ENCODE results near the gene SPHK1. TPM values are rescaled to one million over a fixed set of nuclear protein-coding genes. Genes with fewer than 3 reads are reported as not detected.

Gene SPHK1
- total RNA-seq, 4 donors from 2014 or later = 7.9 to 33.2 (median 12.0) TPM

GRCh38 chr17:76391200-76391715 lies 6.8 kb downstream of the SPHK1 start:
- no peaks in the 10 kb centered on the region for H3K36me3 ChIP-seq
- TF ChIP-seq POLR2A (IDR thresholded peaks at IDR 0.05) = no peak
- TF ChIP-seq CTCF (IDR thresholded peaks at IDR 0.05) = no peak
- H3K27me3 ChIP-seq = no peaks in the 10 kb centered on the region
- no peak for DNase-seq
- no peak overlapping the region for H3K4me3 ChIP-seq
- H3K4me1 ChIP-seq = peaks cover 0 to 3% of the 10 kb centered on the region in 2 donors
- no peaks in the 10 kb centered on the region for H3K9me3 ChIP-seq
- no peak overlapping the region for H3K27ac ChIP-seq
- intact Hi-C loops (cut with DNase I; ENCODE audit: low total_unique reads) = no loop called here

DNA sequence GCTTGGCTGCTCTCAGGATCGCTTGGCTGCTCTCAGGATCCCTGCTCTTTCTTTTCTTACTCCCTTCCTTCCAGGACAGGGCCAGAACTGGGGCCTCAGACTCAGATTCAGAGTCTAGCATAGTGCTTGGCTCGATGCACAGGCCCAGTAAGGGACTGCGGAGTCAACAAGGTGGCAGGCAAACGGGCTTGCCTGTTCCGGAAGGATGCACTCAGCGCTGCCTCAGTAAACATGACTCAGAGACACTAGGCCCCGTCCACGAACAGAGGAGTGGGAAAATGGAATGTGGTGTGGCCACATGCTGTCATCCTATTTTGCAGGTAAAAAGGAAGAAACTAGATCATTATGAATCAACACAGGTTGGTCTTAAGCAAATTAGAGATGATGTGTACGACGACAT lies 9.8 kb downstream of the SPHK1 start:
- Histone ChIP-seq H3K4me3 (no peak overlapping the region), H3K27me3 (no peaks in the 10 kb centered on the region), H3K9me3 (no peaks in the 10 kb centered on the region), H3K27ac (no peak overlapping the region), H3K36me3 (no peaks in the 10 kb centered on the region), H3K4me1 (no peaks in the 10 kb centered on the region)
- intact Hi-C loops (cut with DNase I; ENCODE audit: low total_unique reads) = no loop called here
- TF ChIP-seq CTCF (IDR thresholded peaks at IDR 0.05) (no peak), POLR2A (IDR thresholded peaks at IDR 0.05) (no peak)
- no peak for DNase-seq

DNA sequence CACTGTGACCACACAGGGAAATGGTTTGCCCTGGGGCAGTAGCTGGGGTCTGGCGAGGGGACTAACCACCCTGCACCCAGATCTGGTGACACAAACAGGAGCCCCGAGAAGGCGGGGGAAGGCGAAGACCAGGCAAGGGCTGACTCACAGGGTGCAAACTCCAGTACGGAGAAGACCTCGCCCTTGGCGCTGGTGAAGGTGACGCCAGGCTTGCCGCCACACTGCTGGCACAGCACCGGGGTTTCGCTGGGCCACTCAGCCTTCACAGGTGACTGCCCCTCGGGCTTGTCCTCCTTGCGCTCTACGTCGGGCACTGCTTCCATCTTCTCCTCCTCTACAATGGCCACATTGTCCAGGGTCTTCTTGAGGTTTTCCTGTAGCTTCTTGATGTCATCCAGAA lies 11.6 kb downstream of the SPHK1 start:
- no peaks in the 10 kb centered on the region for H3K36me3 ChIP-seq
- H3K4me3 ChIP-seq = no peak overlapping the region
- intact Hi-C loops (cut with DNase I; ENCODE audit: low total_unique reads) = loop anchor here (5.0 kb wide), 1 partner anchor 94 kb away; no protein-coding TSS in a partner anchor
- no peak overlapping the region for H3K27ac ChIP-seq
- no peaks in the 10 kb centered on the region for H3K4me1 ChIP-seq
- no peak for DNase-seq
- H3K9me3 ChIP-seq = no peaks in the 10 kb centered on the region
- TF ChIP-seq POLR2A (IDR thresholded peaks at IDR 0.05) (no peak), CTCF (IDR thresholded peaks at IDR 0.05) (no peak)
- H3K27me3 ChIP-seq = no peaks in the 10 kb centered on the region

- Histone ChIP-seq H3K27ac (no peak overlapping the region), H3K27me3 (no peaks in the 10 kb centered on the region), H3K4me1 (no peaks in the 10 kb centered on the region), H3K9me3 (no peaks in the 10 kb centered on the region), H3K4me3 (no peak overlapping the region), H3K36me3 (no peaks in the 10 kb centered on the region)
- no peak for TF ChIP-seq CTCF (IDR thresholded peaks at IDR 0.05)
- no peak for TF ChIP-seq POLR2A (IDR thresholded peaks at IDR 0.05)
- DNase-seq = no peak
- intact Hi-C loops (cut with DNase I; ENCODE audit: low total_unique reads) = loop anchor here (5.0 kb wide), 1 partner anchor 95 kb away; no protein-coding TSS in a partner anchor
Observed at GRCh38 chr17:76397184-76397583, 12.8 kb downstream of the SPHK1 start.

GRCh38 chr17:76397687-76398522 lies 13.5 kb downstream of the SPHK1 start:
- peak; percentile 86 to 87 for DNase-seq
- Histone ChIP-seq H3K36me3 (no peaks in the 10 kb centered on the region), H3K4me1 (no peaks in the 10 kb centered on the region), H3K27me3 (no peaks in the 10 kb centered on the region), H3K27ac (no peak overlapping the region), H3K9me3 (no peaks in the 10 kb centered on the region), H3K4me3 (no peak overlapping the region)
- TF ChIP-seq CTCF (IDR thresholded peaks at IDR 0.05) = peak; percentile 95 to 97 (median 96)
- no peak for TF ChIP-seq POLR2A (IDR thresholded peaks at IDR 0.05)
- intact Hi-C loops (cut with DNase I; ENCODE audit: low total_unique reads) = loop anchor here (5.0 kb wide), 1 partner anchor 96 kb away; no protein-coding TSS in a partner anchor
